BLaER1 treated with 17β-estradiol and CSF1 and Interleukin-3, amounts not matched to agents 10 nM and 100 nM (cell line): ENCODE measurements around the gene C10orf143.
"Not testable (repeated sequence)": the region's sequence is repeated elsewhere in the genome, so short reads cannot be mapped to it uniquely, and the experiment has no call there.

Experiments
- H3K27ac ChIP-seq, 11 experiments: shearing (Covaris generic); formaldehyde crosslinking; 2 replicates each; pipeline ENCODE4 v1.8.1; 2022
- H3K27me3 ChIP-seq, 11 experiments: shearing (Covaris generic); formaldehyde crosslinking; 2 replicates each; pipeline ENCODE4 v1.8.1; 2022
- H3K36me3 ChIP-seq, 11 experiments: shearing (Covaris generic); formaldehyde crosslinking; 2 replicates each; pipeline ENCODE4 v1.8.1; 2022
- H3K4me1 ChIP-seq, 10 experiments: shearing (Covaris generic); formaldehyde crosslinking; 2 replicates each; pipeline ENCODE4 v1.8.1; 2022
- H3K4me2 ChIP-seq, 11 experiments: shearing (Covaris generic); formaldehyde crosslinking; 2 replicates each; pipeline ENCODE4 v1.8.1; 2022
- H3K4me3 ChIP-seq, 10 experiments: shearing (Covaris generic); formaldehyde crosslinking; 2 replicates each; pipeline ENCODE4 v1.8.1; 2022
- H3K9ac ChIP-seq, 11 experiments: shearing (Covaris generic); formaldehyde crosslinking; 2 replicates each; pipeline ENCODE4 v1.8.1; 2022
- H3K9me3 ChIP-seq, 11 experiments: shearing (Covaris generic); formaldehyde crosslinking; replicated peaks in 1 of 11; 2 replicates each; pipeline ENCODE4 v1.8.1; 2022
- H4K20me1 ChIP-seq, 11 experiments: shearing (Covaris generic); formaldehyde crosslinking; 2 replicates each; pipeline ENCODE4 v1.8.1; 2022
- Cebpa-rat ChIP-seq, 11 experiments: shearing (Covaris generic); IDR thresholded peaks; 2 replicates each; pipeline ENCODE4 v1.8.1; 2022

Gene C10orf143

GRCh38 chr10:130105724-130106123 is 4.9 kb downstream of the C10orf143 start:
- Histone ChIP-seq H3K4me1 (peaks cover 10 to 32% (median 17%) of the 10 kb centered on the region in 10 experiments), H3K36me3 (peaks cover 0 to 32% (median 14%) of the 10 kb centered on the region in 11 experiments; a peak in 12 of 22 replicates), H3K27ac (no peak overlapping the region), H4K20me1 (peaks cover 0 to 10% (median 7%) of the 10 kb centered on the region in 11 experiments; a peak in 9 of 22 replicates), H3K9ac (no peak overlapping the region), H3K4me2 (no peak overlapping the region), H3K4me3 (no peak overlapping the region), H3K27me3 (no peaks in the 10 kb centered on the region), H3K9me3 (no peaks in the 10 kb centered on the region)
- no peak for TF ChIP-seq Cebpa-rat (IDR thresholded peaks at IDR 0.05)

GRCh38 chr10:130099344-130099743 is 11.3 kb downstream of the C10orf143 start:
- Histone ChIP-seq H3K4me1 (no peaks in the 10 kb centered on the region), H3K9ac (no peak overlapping the region), H3K36me3 (peaks cover 0 to 22% (median 13%) of the 10 kb centered on the region in 11 experiments; a peak in 14 of 22 replicates), H3K27me3 (no peaks in the 10 kb centered on the region), H4K20me1 (no peaks in the 10 kb centered on the region), H3K4me2 (no peak overlapping the region), H3K4me3 (no peak overlapping the region), H3K9me3 (peaks cover 9 to 14% (median 11%) of the 10 kb centered on the region in 11 experiments; a peak in 16 of 22 replicates), H3K27ac (no peak overlapping the region)
- no peak for TF ChIP-seq Cebpa-rat (IDR thresholded peaks at IDR 0.05)

- not testable (repeated sequence) for H3K4me1 ChIP-seq, H3K9ac ChIP-seq, H3K27ac ChIP-seq, H3K4me3 ChIP-seq, H4K20me1 ChIP-seq, H3K4me2 ChIP-seq, H3K27me3 ChIP-seq
- Histone ChIP-seq H3K36me3 (peaks cover 0 to 16% (median 5%) of the 10 kb centered on the region in 11 experiments; a peak in 5 of 22 replicates), H3K9me3 (peaks cover 26 to 42% (median 30%) of the 10 kb centered on the region in 11 experiments; a peak in 19 of 22 replicates)
These were observed 20.1 kb downstream of the C10orf143 start for GRCh38 chr10:130090565-130090964.

GRCh38 chr10:130080461-130080814 is 30.2 kb downstream of the C10orf143 start:
- Histone ChIP-seq H3K4me1 (no peaks in the 10 kb centered on the region), H3K27ac (no peak overlapping the region), H3K9me3 (peaks cover 11 to 26% (median 23%) of the 10 kb centered on the region in 11 experiments; a peak in 21 of 22 replicates), H3K9ac (no peak overlapping the region), H4K20me1 (no peaks in the 10 kb centered on the region), H3K4me2 (no peak overlapping the region), H3K36me3 (peaks cover 0 to 14% (median 5%) of the 10 kb centered on the region in 11 experiments; a peak in 8 of 22 replicates), H3K27me3 (no peaks in the 10 kb centered on the region), H3K4me3 (no peak overlapping the region)
- no peak for TF ChIP-seq Cebpa-rat (IDR thresholded peaks at IDR 0.05)

- no peak overlapping the region for H3K4me3 ChIP-seq
- no peak overlapping the region for H3K27ac ChIP-seq
- no peaks in the 10 kb centered on the region for H3K27me3 ChIP-seq
- H3K9me3 ChIP-seq: peaks cover 11 to 30% (median 26%) of the 10 kb centered on the region in 11 experiments; a peak in 21 of 22 replicates
- peaks cover 0 to 18% (median 5%) of the 10 kb centered on the region in 11 experiments; a peak in 8 of 22 replicates for H3K36me3 ChIP-seq
- TF ChIP-seq Cebpa-rat (IDR thresholded peaks at IDR 0.05): no peak
- H3K9ac ChIP-seq: no peak overlapping the region
- no peaks in the 10 kb centered on the region for H4K20me1 ChIP-seq
- no peak overlapping the region for H3K4me2 ChIP-seq
- 0 out of 20 replicates have a peak, but pooled peaks cover 0 to 5% (median 0%) of the 10 kb centered on the region in 10 experiments for H3K4me1 ChIP-seq
These were observed 30.8 kb downstream of the C10orf143 start for GRCh38 chr10:130079614-130080460.

- no peak overlapping the region for H3K4me2 ChIP-seq
- no peak for TF ChIP-seq Cebpa-rat (IDR thresholded peaks at IDR 0.05)
- H3K27me3 ChIP-seq: no peaks in the 10 kb centered on the region
- no peaks in the 10 kb centered on the region for H4K20me1 ChIP-seq
- peaks cover 12 to 34% (median 28%) of the 10 kb centered on the region in 11 experiments for H3K9me3 ChIP-seq
- H3K36me3 ChIP-seq: peaks cover 0 to 29% (median 12%) of the 10 kb centered on the region in 11 experiments; a peak in 14 of 22 replicates
- no peak overlapping the region for H3K27ac ChIP-seq
- H3K4me3 ChIP-seq: no peak overlapping the region
- peaks cover 0 to 16% (median 7%) of the 10 kb centered on the region in 10 experiments; a peak in 9 of 20 replicates for H3K4me1 ChIP-seq
- H3K9ac ChIP-seq: no peak overlapping the region
These were observed 32.5 kb downstream of the C10orf143 start for GRCh38 chr10:130078120-130078519.

- H3K4me2 ChIP-seq: no peak overlapping the region
- H3K9ac ChIP-seq: no peak overlapping the region
- H3K4me3 ChIP-seq: no peak overlapping the region
- H4K20me1 ChIP-seq: no peaks in the 10 kb centered on the region
- peaks cover 0 to 35% (median 18%) of the 10 kb centered on the region in 11 experiments; a peak in 14 of 22 replicates for H3K36me3 ChIP-seq
- no peaks in the 10 kb centered on the region for H3K27me3 ChIP-seq
- TF ChIP-seq Cebpa-rat (IDR thresholded peaks at IDR 0.05): no peak
- H3K4me1 ChIP-seq: peaks cover 0 to 16% (median 7%) of the 10 kb centered on the region in 10 experiments; a peak in 9 of 20 replicates
- H3K9me3 ChIP-seq: peaks cover 25 to 47% (median 40%) of the 10 kb centered on the region in 11 experiments
- no peak overlapping the region for H3K27ac ChIP-seq
These were observed 33.9 kb downstream of the C10orf143 start for GRCh38 chr10:130076681-130077080.

- Histone ChIP-seq H3K9ac (no peak overlapping the region), H3K27ac (no peak overlapping the region), H3K4me3 (no peak overlapping the region), H3K36me3 (peaks cover 0 to 35% (median 18%) of the 10 kb centered on the region in 11 experiments; a peak in 14 of 22 replicates), H4K20me1 (no peaks in the 10 kb centered on the region), H3K9me3 (peaks cover 35 to 56% (median 45%) of the 10 kb centered on the region in 11 experiments), H3K4me1 (peaks cover 0 to 16% (median 7%) of the 10 kb centered on the region in 10 experiments; a peak in 9 of 20 replicates), H3K27me3 (no peaks in the 10 kb centered on the region), H3K4me2 (peak overlapping the region in 5 of 11 experiments; percentile 2 to 35 (median 27); a peak in 5 of 22 replicates)
- no peak for TF ChIP-seq Cebpa-rat (IDR thresholded peaks at IDR 0.05)
These were observed 36.0 kb downstream of the C10orf143 start for GRCh38 chr10:130074639-130075038.

GRCh38 chr10:130073912-130074311 is 36.7 kb downstream of the C10orf143 start:
- Histone ChIP-seq H3K27me3 (no peaks in the 10 kb centered on the region), H3K27ac (no peak overlapping the region), H3K9me3 (peaks cover 35 to 56% (median 45%) of the 10 kb centered on the region in 11 experiments), H3K4me2 (peak overlapping the region in 5 of 11 experiments; percentile 2 to 35 (median 27); a peak in 7 of 22 replicates), H3K36me3 (peaks cover 0 to 35% (median 18%) of the 10 kb centered on the region in 11 experiments; a peak in 14 of 22 replicates), H4K20me1 (no peaks in the 10 kb centered on the region), H3K4me3 (no peak overlapping the region), H3K9ac (no peak overlapping the region), H3K4me1 (peaks cover 0 to 20% (median 7%) of the 10 kb centered on the region in 10 experiments; a peak in 9 of 20 replicates)
- TF ChIP-seq Cebpa-rat (IDR thresholded peaks at IDR 0.05): no peak
